Measurements from ENCODE around the gene MCCD1.

The MCCD1 gene

GRCh38 chr6:31568537-31568961 lies 39.8 kb downstream of the MCCD1 start:
- no peak for DNase-seq (ENCODE audit: extremely low read depth, insufficient read length)
- TF ChIP-seq CTCF (IDR thresholded peaks at IDR 0.05; ENCODE audit: insufficient read depth, low read length, poor library complexity, severe bottlenecking), result no peak
- Histone ChIP-seq H3K4me3 (replicated peaks; ENCODE audit: low read depth, low read length) (peak overlapping the region; percentile 17; the same call in 1 of the 2 replicates), H3K27me3 (replicated peaks; ENCODE audit: control insufficient read depth, insufficient read depth, low read length) (no peaks in the 10 kb centered on the region), H3K36me3 (ENCODE audit: control insufficient read depth, insufficient read depth, low read length) (no peaks in the 10 kb centered on the region)

- TF ChIP-seq CTCF (IDR thresholded peaks at IDR 0.05; ENCODE audit: insufficient read depth, low read length, poor library complexity, severe bottlenecking), result no peak
- DNase-seq (ENCODE audit: extremely low read depth, insufficient read length), result no peak
- Histone ChIP-seq H3K27me3 (replicated peaks; ENCODE audit: control insufficient read depth, insufficient read depth, low read length) (no peaks in the 10 kb centered on the region), H3K4me3 (replicated peaks; ENCODE audit: low read depth, low read length) (no peak overlapping the region), H3K36me3 (ENCODE audit: control insufficient read depth, insufficient read depth, low read length) (no peaks in the 10 kb centered on the region)
Measured at GRCh38 chr6:31569861-31570536, 41.2 kb downstream of the MCCD1 start.

DNA sequence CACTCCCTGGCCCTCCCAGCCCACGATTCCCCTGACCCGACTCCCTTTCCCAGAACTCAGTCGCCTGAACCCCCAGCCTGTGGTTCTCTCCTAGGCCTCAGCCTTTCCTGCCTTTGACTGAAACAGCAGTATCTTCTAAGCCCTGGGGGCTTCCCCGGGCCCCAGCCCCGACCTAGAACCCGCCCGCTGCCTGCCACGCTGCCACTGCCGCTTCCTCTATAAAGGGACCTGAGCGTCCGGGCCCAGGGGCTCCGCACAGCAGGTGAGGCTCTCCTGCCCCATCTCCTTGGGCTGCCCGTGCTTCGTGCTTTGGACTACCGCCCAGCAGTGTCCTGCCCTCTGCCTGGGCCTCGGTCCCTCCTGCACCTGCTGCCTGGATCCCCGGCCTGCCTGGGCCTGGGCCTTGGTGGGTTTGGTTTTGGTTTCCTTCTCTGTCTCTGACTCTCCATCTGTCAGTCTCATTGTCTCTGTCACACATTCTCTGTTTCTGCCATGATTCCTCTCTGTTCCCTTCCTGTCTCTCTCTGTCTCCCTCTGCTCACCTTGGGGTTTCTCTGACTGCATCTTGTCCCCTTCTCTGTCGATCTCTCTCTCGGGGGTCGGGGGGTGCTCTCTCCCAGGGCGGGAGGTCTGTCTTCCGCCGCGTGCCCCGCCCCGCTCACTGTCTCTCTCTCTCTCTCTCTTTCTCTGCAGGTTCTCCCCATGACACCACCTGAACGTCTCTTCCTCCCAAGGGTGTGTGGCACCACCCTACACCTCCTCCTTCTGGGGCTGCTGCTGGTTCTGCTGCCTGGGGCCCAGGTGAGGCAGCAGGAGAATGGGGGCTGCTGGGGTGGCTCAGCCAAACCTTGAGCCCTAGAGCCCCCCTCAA lies 43.5 kb downstream of the MCCD1 start, which contains the start of gene LTA:
Gene LTA (plus strand): TSS at position 249 of the 871 bp plus-strand sequence. CDS start 454 bp downstream, at position 703.
- H3K4me3 ChIP-seq (replicated peaks; ENCODE audit: low read depth, low read length), result peak within 1 kb of the TSS; percentile 71
- peak; percentile 80 for DNase-seq (ENCODE audit: extremely low read depth, insufficient read length)
- no peaks in the 10 kb centered on the region for H3K27me3 ChIP-seq (replicated peaks; ENCODE audit: control insufficient read depth, insufficient read depth, low read length)
- H3K36me3 ChIP-seq (ENCODE audit: control insufficient read depth, insufficient read depth, low read length), result peaks cover 4% of the 10 kb centered on the region
- TF ChIP-seq CTCF (IDR thresholded peaks at IDR 0.05; ENCODE audit: insufficient read depth, low read length, poor library complexity, severe bottlenecking), result no peak

- no peaks in the 10 kb centered on the region for H3K27me3 ChIP-seq (replicated peaks; ENCODE audit: control insufficient read depth, insufficient read depth, low read length)
- no peak for DNase-seq (ENCODE audit: extremely low read depth, insufficient read length)
- peaks cover 9% of the 10 kb centered on the region for H3K36me3 ChIP-seq (ENCODE audit: control insufficient read depth, insufficient read depth, low read length)
- no peak for TF ChIP-seq CTCF (IDR thresholded peaks at IDR 0.05; ENCODE audit: insufficient read depth, low read length, poor library complexity, severe bottlenecking)
- H3K4me3 ChIP-seq (replicated peaks; ENCODE audit: low read depth, low read length), result peak overlapping the region; percentile 71
Measured at GRCh38 chr6:31573239-31574105, 44.7 kb downstream of the MCCD1 start.

Data from GM06990 (cell line).